Measurements from ENCODE around the gene KRT77.

Gene KRT77

GRCh38 chr12:52691841-52692150, 11.5 kb downstream of the KRT77 start:
- no peak for DNase-seq (ENCODE audit: low read depth)

- DNase-seq (ENCODE audit: low read depth), result no peak
Observed at GRCh38 chr12:52691076-52691840, 12.1 kb downstream of the KRT77 start.

- DNase-seq (ENCODE audit: low read depth), result no peak
Observed at GRCh38 chr12:52690351-52691075, 12.8 kb downstream of the KRT77 start.

- no peak for DNase-seq (ENCODE audit: low read depth)
Observed at GRCh38 chr12:52689936-52690335, 13.4 kb downstream of the KRT77 start.

GRCh38 chr12:52689239-52689638, 14.1 kb downstream of the KRT77 start:
- no peak for DNase-seq (ENCODE audit: low read depth)

- DNase-seq (ENCODE audit: low read depth), result no peak
Observed at GRCh38 chr12:52688481-52688880, 14.8 kb downstream of the KRT77 start.

GRCh38 chr12:52687497-52688385, 15.6 kb downstream of the KRT77 start:
- DNase-seq (ENCODE audit: low read depth), result peak; percentile 62

- DNase-seq (ENCODE audit: low read depth), result no peak
Observed at GRCh38 chr12:52686756-52687487, 16.4 kb downstream of the KRT77 start.

- DNase-seq (ENCODE audit: low read depth), result no peak
Observed at GRCh38 chr12:52686063-52686462, 17.3 kb downstream of the KRT77 start.

- no peak for DNase-seq (ENCODE audit: low read depth)
Observed at GRCh38 chr12:52685406-52685890, 17.9 kb downstream of the KRT77 start.

GRCh38 chr12:52684431-52684830, 18.9 kb downstream of the KRT77 start:
- no peak for DNase-seq (ENCODE audit: low read depth)

GRCh38 chr12:52683575-52684300, 19.6 kb downstream of the KRT77 start:
- DNase-seq (ENCODE audit: low read depth), result no peak

GRCh38 chr12:52682938-52683574, 20.3 kb downstream of the KRT77 start:
- DNase-seq (ENCODE audit: low read depth), result no peak

GRCh38 chr12:52682381-52682660, 21.0 kb downstream of the KRT77 start:
- no peak for DNase-seq (ENCODE audit: low read depth)

- DNase-seq (ENCODE audit: low read depth), result no peak
Observed at GRCh38 chr12:52681526-52682380, 21.6 kb downstream of the KRT77 start.

- DNase-seq (ENCODE audit: low read depth), result no peak
Observed at GRCh38 chr12:52680363-52680762, 23.0 kb downstream of the KRT77 start, which contains the start of gene KRT1. KRT1 (minus strand) TSS chr12:52680407; CDS start chr12:52680348, 59 bp downstream.

- no peak for DNase-seq (ENCODE audit: low read depth)
Observed at GRCh38 chr12:52679875-52680274, 23.4 kb downstream of the KRT77 start.

GRCh38 chr12:52677671-52678070, 25.7 kb downstream of the KRT77 start:
- DNase-seq (ENCODE audit: low read depth), result no peak

GRCh38 chr12:52677126-52677525, 26.2 kb downstream of the KRT77 start:
- DNase-seq (ENCODE audit: low read depth), result no peak

- no peak for DNase-seq (ENCODE audit: low read depth)
Observed at GRCh38 chr12:52676163-52676562, 27.2 kb downstream of the KRT77 start.

Measured in CMK (cell line).